ENCODE measurements around the gene SLX4IP.

SLX4IP gene

DNA sequence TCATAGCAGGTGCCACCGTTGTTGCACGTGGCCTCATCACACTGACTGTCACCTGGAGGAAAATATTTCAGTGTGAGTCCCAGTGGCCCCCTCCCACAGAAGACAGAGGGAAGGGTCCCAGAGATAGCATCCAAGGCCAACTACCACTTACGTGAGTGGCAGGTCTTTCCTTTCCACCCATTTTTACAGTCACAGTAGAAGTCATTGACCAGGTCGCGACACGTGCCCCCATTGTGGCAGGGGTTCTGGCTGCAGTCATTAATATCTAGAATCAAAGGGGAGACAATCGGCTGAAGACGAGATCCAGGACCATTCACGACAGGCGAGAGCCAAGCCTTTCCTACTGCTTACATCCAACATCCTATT lies 210.1 kb downstream of the SLX4IP start:
- FAIRE-seq (no peak), DNase-seq (ENCODE audit: low spot score) (no peak)

DNA sequence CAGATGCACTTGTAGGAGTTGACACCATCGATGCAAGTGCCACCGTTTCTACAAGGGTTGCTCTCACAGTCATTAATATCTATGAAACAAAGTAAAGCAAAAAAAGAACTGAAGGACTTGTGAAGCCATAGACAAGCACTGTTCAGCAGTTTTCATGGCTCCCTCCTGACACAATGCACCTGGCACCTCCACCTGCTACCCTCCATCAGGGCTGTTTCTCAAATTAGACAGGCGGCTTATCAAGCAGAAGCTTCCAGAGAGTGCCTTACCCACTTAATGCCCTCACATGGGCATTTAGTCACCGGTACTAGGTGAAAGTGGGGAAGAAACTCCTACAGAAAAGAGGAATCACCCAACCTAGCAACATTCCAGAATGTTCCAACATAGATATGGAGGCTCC lies 210.9 kb downstream of the SLX4IP start:
- FAIRE-seq (no peak), DNase-seq (ENCODE audit: low spot score) (no peak)

DNA sequence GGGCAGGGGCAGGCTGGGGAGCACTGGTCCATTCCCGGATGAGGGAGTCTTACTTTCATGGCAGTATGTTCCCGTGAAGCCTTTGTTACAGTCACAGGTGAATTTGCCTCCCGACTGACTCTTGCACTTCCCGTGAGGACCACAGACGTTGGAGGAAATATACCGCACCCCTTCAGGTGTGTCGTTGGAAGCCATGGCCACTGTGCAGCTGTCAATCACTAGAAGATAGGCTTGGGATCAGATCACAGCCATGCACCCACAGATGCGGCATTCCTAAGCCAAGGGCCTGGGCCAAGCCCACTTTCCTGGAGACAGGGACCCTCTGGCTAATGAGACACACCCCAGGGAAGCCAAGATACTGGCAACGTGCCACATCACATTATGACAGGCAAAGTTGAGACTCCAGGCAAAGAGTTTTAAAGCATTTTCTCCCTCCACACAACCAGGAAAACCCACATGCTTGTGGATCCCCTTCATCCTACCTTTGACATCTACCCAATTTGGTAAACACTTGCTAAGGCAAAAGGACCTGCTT lies 211.8 kb downstream of the SLX4IP start:
- DNase-seq (ENCODE audit: low spot score) (no peak), FAIRE-seq (no peak)

DNA sequence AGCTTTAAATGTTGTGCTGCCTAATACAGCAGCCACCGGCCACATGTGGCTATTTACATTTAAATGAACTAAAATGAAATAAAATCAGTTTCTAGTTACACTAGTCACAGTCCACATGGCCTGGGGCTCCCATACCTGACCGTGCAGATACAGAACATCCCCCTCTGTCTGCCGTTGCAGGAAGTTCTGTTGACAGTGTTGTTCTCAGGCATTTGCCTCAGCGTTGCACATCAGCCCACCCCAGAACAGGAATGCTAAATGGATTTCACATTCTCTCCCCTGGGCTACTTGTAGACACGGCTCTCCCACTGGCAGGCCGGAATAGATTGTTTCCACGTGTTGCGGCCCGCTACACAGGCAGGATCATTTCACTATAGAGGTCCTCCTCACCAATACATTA lies 212.4 kb downstream of the SLX4IP start:
- DNase-seq (ENCODE audit: low spot score), result peak; percentile 18
- no peak for FAIRE-seq

DNA sequence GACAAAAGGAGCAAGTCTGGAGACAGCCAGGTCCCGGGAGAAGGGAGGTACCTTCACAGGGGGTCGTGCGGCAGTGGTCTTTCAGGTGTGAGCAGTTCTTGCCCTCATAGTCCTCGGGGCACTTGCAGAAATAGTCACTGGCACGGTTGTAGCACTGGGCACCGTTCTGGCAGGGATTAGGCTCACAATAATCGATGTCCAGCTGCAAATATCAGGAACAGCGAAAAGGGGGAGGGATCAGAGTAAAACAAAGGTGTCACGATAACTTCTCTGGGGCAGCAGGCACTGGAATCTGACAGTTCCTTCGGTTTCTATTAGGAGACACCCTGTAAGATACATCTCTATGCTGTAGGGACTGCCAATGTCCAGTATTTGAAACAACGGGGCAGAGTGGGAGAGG lies 212.8 kb downstream of the SLX4IP start:
- FAIRE-seq (no peak), DNase-seq (ENCODE audit: low spot score) (no peak)

DNA sequence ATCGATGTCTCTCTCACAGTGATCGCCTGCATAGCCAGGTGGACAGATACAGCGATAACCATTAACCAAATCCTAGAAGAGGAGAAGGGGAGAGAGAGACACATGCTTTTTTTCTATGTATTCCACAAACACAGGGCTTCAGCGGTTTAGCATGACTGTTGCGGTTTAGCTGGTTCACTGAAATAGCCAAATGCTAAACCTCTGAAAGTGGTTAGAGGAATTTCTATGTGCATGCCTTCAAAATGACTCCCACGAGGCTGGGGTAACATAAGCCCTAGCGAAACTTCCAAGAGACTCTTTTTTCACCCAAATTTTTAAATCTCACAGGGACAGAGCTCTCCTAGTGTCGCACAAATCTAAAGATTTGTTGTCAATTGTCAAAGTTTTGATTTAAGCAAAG lies 213.5 kb downstream of the SLX4IP start:
- DNase-seq (ENCODE audit: low spot score), result peak; percentile 48
- FAIRE-seq, result no peak

DNA sequence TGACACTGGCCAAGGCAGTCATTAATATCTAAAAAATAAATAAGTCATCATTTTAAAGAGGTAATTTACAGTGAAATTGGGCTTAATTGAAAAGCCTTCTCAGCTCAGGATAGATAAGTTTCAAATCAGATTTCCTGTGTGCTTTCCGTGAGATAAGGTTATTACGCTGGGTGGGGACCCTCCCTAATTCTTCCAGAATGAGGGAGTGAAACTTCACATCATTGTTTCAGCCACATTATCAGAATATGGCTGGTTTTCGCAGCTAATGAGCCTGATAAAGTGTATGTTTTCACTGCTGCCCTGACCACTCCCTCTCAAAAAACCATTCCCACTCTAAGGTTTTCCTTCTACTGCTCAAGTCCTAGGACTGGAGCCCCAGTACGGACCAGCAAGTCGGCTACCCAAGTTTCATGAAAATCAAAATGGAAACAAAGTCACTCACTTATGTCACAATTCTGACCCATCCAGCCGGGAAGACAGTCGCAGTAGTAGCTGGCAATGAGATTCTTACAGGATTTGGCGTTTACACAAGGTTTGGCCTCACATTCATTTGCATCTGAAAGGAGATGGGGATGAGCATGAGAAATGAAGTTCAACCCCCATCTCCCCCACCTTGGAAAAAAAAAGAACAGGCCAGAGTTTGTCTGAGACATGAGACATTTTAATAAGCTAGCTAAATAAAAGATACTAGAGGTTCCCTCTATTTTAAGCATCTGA lies 214.1 kb downstream of the SLX4IP start:
- DNase-seq (ENCODE audit: low spot score), result no peak
- FAIRE-seq, result no peak

DNA sequence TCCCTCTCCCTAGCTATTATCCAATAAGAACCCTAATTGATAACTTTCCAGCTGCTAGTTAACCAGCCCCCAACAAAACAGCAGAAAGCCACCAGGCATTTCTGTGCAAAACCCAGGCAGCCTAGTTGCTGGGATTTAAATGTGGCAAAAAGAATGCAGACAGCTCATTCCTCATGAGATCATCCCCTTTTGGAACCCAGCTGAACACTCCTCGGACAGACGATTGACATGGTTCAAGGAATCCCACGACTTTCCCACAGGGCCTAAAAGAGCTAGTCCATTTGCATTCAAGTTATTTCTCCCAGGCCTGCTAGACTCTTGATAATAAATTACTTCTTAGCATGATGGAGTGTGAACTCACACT lies 214.7 kb downstream of the SLX4IP start:
- no peak for FAIRE-seq
- no peak for DNase-seq (ENCODE audit: low spot score)

DNA sequence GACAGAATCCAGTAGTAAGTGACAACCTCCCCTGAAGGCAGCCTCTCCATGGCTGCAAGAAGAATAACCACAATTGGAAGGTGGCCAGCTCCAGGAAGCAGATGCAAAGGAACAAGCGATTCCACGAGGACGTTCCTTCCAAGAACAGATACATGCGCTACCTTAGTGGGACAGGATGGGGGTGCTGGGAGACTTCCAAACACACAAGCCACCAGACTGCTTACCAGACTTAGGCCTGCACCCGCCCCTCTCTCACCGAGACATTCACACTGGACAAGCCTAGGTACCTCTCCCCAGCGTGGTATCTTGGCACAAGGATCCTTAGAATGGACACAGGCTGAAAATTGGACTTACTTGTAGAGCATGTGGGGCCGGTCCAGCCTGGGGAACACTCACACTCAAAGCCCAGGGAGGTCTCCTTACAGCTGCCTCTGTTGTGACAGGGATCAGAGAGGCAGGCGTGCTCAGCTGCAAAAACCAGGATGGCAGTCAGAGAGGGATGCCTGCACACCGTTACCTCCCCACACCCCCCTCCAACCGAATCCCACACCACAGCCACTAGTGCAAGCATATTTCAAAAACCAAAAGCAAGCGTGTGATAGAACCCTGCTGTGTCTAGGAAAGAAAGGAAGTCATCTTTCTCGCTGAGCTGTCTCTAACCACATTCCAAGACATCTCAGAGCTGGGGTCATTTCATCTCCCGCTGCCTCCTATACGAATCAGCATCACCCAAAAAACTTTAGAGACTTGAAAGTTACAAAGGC lies 216.3 kb downstream of the SLX4IP start:
- peak; percentile 32 for DNase-seq (ENCODE audit: low spot score)

DNA sequence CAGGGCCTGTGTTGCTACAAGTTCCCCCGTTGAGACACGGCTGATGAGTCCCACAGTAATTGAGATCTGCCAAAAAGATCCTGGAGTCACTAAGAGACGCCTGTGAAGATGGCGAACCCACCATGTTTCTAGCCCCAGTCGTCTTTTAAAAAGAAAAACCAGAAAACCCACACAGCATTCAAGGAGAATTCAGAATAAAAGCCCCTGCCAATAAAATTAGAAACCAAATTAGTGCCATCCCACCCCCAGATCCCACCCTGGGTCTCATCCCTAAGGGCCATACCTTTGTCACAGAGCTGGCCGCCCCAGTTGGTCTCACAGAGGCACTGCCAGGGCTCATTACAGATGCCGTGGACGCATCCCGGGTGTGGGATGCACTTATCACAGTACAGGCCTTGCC lies 217.1 kb downstream of the SLX4IP start:
- FAIRE-seq, result no peak
- no peak for DNase-seq (ENCODE audit: low spot score)

More for the DNA sequence above, 216.3 kb downstream of the SLX4IP start:
- no peak for FAIRE-seq

DNA sequence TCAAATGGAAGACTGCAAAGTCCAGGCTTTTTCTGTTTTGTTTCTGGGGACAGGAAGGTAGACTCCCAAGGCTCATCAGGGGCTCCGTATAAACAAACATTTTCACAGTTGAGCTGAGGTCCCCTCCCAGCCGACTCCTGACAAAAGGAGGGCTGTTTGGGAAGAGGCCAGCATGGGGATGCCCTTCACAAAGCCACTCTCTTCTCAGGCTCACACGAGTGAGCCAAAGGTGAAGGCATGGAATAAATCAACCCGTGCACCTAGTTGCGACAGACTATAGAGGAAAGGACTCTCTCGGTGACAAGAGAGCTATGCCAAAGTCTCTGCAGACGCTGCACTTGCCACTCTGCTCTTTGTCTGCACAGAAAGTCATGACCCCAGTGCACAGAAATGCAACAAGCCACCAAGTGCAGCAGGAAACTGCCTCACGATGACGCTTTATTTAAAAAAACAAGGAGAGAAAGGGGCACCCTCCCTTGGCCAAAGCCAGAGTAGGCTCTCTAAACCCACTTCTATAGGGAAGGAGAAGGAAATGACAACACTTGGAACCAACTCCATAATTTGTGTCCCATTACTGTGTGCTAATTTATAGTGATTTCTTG lies 217.7 kb downstream of the SLX4IP start:
- DNase-seq (ENCODE audit: low spot score) (no peak), FAIRE-seq (no peak)

DNA sequence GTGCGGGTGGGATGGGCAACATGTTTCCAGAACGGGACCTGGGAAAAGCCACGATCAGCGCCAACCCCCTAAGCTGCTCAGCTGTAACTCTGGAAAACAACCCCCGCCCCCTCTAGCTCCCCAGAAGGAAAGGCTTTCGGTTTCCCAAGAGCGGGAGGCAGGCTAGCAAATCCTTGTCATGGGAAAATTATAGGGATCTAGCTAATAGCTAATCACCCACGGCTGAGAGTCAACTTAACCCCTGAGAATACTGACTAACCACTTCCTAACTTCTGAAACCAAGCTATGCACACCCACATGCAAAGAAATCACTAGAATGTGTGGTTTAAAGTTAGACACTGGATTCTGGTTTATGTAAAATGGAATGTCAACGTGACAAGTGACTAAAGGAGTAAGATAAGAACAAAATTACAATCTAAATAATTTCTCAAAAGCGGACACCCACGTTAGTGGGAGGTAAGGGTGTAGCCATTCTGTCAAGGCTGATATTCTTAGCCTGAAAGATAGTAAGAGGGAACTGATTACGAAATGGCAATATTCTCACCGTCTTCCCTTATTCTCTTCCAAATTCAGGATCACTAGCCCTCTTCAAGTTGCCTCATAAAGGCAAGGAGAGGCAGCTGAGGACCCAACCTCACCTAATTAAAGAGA lies 218.6 kb downstream of the SLX4IP start:
- FAIRE-seq, result no peak
- DNase-seq (ENCODE audit: low spot score), result no peak

DNA sequence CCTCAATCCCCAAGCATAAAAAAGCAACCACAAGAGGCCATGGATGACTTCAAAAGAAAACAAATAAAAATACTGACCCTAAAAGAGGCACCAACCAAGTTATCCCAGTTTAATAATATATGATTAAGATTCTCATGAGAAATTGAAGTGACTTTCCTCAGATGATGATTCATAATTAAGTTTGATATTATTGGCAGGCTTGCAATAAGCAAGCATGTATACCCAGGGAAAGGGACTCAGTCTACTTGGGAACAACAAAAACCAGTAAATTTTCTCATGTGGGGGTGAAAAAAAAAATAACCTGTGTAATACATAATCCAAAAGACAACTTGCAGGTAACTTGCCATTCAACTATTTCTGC lies 219.1 kb downstream of the SLX4IP start:
- FAIRE-seq, result no peak
- DNase-seq (ENCODE audit: low spot score), result no peak

DNA sequence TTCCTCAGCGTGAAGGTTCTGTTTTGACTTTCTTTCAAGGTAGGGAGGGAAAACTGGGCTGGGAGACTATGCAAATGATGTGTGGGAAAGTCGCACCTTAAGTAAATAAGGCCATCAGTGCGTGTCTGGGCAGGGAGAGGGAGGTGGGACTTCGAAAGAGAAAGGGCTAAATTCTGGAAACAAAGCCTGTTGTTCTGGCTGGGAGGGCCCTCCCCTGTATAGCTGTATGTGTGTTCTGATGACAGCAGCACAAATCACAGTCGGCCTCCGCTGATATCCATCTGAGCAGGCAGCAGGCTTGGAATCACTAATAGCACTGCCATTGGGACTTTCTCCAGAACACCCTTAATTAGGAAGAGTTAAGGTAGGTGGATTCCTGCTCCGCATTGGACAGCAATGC lies 219.5 kb downstream of the SLX4IP start:
- FAIRE-seq (no peak), DNase-seq (ENCODE audit: low spot score) (no peak)

DNA sequence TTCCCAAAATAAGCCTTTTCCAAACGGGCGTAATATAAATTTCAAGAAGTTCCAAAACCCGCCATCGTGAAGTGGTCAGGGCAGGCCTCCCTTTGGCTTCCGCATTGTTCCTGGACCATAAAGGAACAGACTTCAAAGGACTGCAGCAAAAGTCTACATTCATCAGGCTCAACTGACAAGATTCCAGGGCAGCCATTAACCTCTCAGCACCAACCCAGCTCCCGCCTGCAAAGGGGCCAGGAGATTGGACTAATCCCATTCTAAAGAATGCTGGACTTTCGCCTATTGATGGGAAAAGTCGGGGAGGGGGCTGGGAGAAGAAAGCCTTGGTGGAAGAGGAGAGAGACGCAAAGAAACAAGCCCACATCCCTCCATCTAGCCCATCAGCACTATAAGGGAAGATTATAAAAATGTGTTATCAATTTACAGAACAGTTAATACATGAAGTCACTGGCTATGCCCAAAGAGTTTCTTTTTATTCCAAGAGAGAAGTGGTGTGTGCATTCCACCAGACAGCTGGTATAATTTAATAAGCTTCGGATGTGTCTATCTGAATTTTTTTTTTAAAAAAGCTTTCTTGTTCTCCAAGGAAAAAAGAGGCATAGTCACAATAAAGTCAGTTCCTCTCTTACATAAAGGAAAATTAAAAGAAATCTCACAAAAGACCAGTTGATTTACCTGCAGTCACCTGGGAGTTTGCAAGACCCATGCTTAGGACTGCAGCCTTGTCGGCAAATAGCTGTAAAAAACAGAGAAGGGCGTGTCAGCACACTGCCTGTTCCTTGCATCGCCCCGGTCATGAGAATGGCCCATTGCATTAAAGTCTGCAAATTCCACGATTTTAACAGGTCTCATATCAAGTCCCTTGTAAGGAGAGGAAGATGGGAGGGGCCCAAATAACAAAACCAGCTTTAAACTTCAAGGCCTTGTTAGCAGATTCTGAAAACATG lies 220.9 kb downstream of the SLX4IP start:
- no peak for DNase-seq (ENCODE audit: low spot score)
- FAIRE-seq, result no peak

DNA sequence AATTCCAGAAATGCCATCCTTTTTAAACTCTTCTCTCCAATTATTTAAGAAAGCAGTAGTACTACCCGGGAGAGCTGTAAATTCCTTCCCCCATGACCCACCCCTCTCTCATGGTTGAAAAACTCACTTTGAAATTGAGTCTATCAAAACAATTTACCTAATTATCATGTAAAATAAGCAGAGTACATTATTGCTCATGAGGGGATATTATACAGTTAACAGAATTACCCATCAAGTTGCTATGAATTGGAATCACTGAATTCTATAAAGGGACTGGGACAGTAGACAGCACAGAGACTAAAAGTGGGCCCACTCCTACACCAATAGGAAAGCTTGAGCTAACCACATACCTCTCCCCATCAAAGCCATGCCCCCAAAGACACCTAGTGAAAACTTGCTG lies 222.3 kb downstream of the SLX4IP start:
- DNase-seq (ENCODE audit: low spot score), result no peak
- no peak for FAIRE-seq

DNA sequence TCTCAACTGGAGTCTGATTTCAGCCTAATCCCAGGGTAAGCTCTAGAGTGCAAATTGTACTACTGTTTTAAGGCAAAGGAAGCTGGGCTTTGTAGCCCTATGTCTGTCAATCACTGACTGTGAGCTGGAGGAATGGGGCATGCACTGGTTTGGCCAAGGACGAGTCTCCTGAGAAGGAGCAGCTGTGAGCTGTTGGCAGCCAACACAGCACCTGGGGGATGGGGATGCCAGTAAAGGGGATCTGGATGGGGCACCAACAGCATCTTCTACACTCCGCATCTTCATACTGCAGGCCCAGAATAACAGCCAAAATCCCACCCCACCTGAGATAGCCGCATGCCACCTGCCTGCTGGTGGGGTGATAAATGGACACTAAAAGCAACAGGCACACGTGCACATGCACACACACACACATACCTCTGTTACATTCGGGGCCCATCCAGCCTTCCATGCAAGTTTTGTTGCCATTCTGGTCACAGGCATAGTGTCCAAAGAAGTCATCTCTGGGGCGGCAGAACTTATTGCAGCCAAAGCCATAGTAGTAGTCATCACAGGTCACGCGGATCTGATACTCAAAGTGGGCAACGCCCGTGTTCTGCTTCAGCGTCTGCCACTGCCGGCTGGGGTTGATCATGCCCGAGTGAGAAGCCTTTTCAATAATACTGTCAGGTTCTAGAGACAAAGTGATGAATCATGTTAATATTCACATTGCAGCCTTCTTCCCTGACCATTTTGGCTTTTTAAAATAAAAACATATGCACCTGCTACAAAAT lies 223.1 kb downstream of the SLX4IP start:
- FAIRE-seq (no peak), DNase-seq (ENCODE audit: low spot score) (no peak)

DNA sequence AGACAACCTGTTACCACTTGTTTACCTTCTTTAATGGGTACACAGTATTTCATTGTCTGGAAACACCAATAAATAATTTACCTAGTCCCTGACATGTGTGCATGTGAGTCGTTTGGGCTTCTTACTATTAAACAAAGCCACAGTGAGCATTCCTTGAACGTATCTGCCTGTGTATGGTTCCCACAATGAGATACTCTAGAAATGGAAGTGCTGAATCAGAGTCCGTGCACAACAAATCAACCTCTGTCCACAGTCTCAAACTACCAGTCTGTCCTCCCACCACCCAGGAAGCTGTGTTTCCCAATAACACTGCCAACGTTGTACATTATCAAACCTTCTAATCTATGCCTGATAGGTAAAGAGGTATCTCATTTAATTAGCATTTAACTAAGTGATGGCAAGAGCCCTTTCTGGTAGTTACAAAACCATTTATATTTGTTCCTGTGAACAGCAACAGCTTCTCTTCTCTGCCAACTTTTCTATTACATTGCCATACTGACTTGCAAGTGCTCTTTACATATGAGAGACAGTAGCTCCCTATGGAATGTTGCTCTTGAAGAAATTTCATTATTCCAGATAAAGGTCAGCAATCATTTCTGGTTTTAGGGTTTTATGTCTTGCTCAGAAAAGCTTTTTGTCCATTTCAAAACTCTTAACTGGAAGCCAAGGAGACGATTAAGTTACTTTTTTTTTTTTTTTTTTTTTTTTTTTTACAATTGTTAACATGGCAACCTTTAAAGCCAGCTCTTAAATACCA lies 223.9 kb downstream of the SLX4IP start:
- no peak for DNase-seq (ENCODE audit: low spot score)
- no peak for FAIRE-seq

Measured in urothelium cell line (cell line).